Spleen (tissue), 7 donors: ENCODE measurements around the gene SLC27A2.

Source experiments
- CTCF ChIP-seq, 11 experiments: fragments of 200-600 bp in 7 of 11; fragments of 450-650 bp in 4 of 11; sonication (generic) in 4 of 11; IDR thresholded peaks in 8 of 11; conservative IDR thresholded peaks in 3 of 11; 1 replicate in 7 of 11; 2 replicates in 4 of 11; pipeline versions ENCODE4 v1.4.0 to v1.8.0; 2016 to 2021; ENCODE audit warnings: antibody characterized with exemption in 11 of 11, inconsistent platforms in 4 of 11, mild to moderate bottlenecking in 1 of 11
- POLR2A ChIP-seq, 3 donors: fragments of 450-650 bp; IDR thresholded peaks; one replicate each; pipeline ENCODE4 v1.5.1; 2017; ENCODE audit warnings: antibody characterized with exemption in 3 of 3, mild to moderate bottlenecking in 1 of 3
- donor health status: DM: no; HTN: no; CAD: no; lungs with moderate emphysema.
- donor health status: DM: no; HTN: no; CAD: no.
- donor health status: DM: no; HTN: no; CAD: no.

- TF ChIP-seq CTCF (IDR thresholded peaks at IDR 0.05 in 8 of 11, conservative IDR thresholded peaks at IDR 0.05 in 3 of 11): no peak
- no peak for TF ChIP-seq POLR2A (IDR thresholded peaks at IDR 0.05)
These were observed 20.0 kb downstream of the SLC27A2 start for GRCh38 chr15:50202003-50202402.
